ENCODE measurements around the gene SLC2A6.

DNA sequence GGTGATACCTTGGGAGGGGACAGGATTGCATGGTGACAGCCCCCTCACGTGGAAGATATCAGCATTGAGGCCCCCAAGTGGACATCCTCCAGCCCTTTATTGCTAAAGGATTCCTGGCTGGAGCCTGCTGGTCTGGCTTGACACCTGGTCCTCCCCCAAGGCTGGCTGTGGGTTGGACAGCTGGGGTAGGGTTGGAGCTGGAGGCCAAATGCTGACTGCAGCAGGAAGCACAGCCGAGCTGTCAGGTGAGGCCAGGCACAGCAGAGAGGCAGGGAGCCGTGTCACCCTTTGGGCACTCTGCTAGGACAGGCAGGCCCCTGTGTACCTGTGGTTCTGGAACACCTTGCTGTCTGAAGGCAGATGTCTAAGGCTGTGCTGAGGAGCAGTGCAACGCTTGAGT, 16.9 kb downstream of the SLC2A6 start:
- TF ChIP-seq CTCF (IDR thresholded peaks at IDR 0.05; ENCODE audit: insufficient read depth, low read depth, low read length) (no peak), EZH2 (IDR thresholded peaks at IDR 0.05; ENCODE audit: insufficient read depth, low read length) (no peak)

All from astrocyte (in vitro differentiated cells and primary cell).